GM12865 (cell line): Measurements from ENCODE around the gene RNF20.

Experiments used
- DNase-seq: peaks from one replicate; pipeline ENCODE4 v3.0.0; 2010; ENCODE audit warnings: low read depth
- H3K4me3 ChIP-seq: 2 replicates; pipeline ENCODE4 v1.5.1; 2011; ENCODE audit warnings: mild to moderate bottlenecking, low read depth, low read length, control low read depth
- CTCF ChIP-seq: IDR thresholded peaks from 2 replicates; pipeline ENCODE4 v1.5.1; 2011; ENCODE audit warnings: low read length, control low read depth, low read depth, inconsistent platforms; ENCODE audit not compliant: insufficient read depth; ENCODE audit errors: missing control alignments

The RNF20 gene

DNA sequence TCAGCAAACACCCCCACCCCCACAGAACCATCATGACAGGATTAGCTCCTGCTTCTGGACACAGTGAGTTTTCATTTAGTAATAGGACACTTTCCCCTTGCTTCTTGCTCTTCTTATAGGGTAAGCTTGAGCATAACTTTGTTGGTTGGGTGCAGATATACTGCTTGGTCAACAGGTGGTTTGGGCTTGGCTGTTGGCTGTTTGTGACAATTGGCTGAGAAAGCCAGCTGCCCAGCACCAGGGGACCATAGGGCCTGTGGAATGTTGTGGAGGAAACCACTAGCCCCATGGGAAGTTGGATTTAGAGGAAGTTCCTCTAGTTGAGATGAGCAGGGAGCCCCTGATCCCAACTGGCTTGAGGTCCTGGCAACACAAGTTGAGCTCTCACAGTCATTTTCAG is 30.6 kb downstream of the RNF20 start:
- TF ChIP-seq CTCF, result no peak
- H3K4me3 ChIP-seq, result no peak overlapping the region
- DNase-seq, result no peak

GRCh38 chr9:101566904-101567724 is 33.5 kb downstream of the RNF20 start:
- no peak overlapping the region for H3K4me3 ChIP-seq
- peak; percentile 38 for TF ChIP-seq CTCF
- DNase-seq, result peak; percentile 54

- TF ChIP-seq CTCF, result no peak
- DNase-seq, result no peak
Measured at GRCh38 chr9:101567725-101568350, 34.2 kb downstream of the RNF20 start.

GRCh38 chr9:101569741-101570501 is 36.3 kb downstream of the RNF20 start:
- no peak for TF ChIP-seq CTCF
- DNase-seq, result no peak
- H3K4me3 ChIP-seq, result no peak overlapping the region

More at GRCh38 chr9:101567725-101568350, 34.2 kb downstream of the RNF20 start:
- no peak overlapping the region for H3K4me3 ChIP-seq

GRCh38 chr9:101571114-101571513 is 37.5 kb downstream of the RNF20 start:
- DNase-seq, result no peak
- TF ChIP-seq CTCF, result no peak
- H3K4me3 ChIP-seq, result no peak overlapping the region

DNA sequence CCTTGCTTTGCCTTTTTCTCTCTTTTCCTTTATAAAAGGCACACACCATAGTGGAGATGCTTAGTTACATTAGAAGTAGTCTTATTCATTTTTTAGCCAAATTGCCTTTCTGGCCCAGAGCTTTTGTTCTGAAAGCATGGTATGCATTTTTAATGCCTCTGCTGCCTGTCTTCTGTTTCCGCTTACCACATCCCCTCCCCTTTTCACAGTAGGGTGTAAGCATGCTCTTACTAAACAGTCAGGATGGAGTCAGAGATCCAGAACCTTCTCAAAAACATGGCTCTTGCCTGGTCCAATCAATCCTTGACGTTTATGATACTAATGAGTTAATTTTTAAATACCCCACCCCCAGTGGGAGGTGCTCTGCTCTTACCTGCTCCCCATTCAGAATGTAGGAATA is 38.7 kb downstream of the RNF20 start:
- no peak for TF ChIP-seq CTCF
- no peak for DNase-seq

More for the DNA sequence above, 38.7 kb downstream of the RNF20 start:
- H3K4me3 ChIP-seq, result no peak overlapping the region
